GM21825 (cell line): ENCODE measurements around the gene RARRES2.

ENCODE experiments used
- ATAC-seq: cut with Tn5 transposase; IDR thresholded peaks from one replicate; pipeline ENCODE4 v1.9.1; 2021; ENCODE audit warnings: mild to moderate bottlenecking, moderate library complexity; ENCODE audit not compliant: unreplicated experiment

RARRES2 gene

DNA sequence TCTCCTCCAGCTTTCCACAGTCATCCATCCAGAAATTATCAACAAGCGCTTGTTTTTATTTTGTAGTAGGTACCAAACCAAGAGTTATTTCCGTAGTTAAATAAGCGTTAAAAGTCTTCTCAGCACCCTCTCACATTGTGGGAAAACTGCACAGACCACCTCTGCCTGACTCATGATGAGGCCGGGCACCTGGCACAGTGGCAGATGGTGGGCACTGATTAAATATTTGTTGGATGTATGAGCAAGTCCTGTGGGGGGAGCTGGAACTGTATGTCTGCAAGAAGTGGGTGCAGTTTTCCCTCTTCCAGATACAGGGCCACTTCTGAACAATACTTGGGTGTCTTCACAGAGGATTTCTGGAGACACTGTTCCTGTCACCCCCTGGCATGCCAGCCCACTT, 21.9 kb upstream of the RARRES2 start:
- no peak for ATAC-seq

DNA sequence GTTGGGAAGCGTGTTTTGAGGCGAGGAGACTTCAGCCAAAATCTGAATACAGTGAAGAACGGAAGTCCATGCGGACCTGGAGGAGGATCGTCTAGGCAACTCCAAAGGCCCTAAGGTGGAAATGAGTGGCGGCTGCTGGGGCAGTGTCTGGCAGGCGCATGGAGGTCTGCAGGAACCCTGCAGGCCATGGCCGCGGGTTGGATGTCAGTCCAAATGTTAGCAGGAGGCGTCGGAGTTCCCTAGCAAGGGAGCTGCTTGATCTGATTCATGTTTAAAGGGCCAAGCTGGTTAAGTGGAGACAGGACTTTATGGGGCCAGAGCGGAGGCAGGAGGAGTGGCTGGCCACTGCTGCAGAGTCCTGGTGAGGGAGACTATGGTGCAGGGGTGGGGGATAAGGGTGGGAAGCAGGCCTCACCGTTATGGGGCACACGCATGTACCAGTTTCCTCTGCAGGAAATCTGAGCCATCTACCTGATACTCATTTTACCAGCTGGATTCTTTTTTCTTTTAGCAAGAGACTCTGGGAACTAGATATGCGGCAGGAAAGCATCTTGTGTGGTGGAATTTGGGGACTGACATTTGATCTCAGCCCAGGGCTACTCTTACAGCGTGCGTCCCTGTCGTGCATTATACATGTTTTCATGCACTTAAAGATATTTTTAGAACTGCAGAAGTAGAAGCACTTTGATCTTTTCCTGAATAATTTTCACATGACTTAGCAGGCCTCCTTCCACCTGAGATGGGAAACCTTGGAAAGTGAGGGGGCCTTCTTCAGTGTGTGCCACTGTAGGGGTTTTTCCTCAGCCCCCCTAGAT, 20.6 kb upstream of the RARRES2 start:
- ATAC-seq = no peak

DNA sequence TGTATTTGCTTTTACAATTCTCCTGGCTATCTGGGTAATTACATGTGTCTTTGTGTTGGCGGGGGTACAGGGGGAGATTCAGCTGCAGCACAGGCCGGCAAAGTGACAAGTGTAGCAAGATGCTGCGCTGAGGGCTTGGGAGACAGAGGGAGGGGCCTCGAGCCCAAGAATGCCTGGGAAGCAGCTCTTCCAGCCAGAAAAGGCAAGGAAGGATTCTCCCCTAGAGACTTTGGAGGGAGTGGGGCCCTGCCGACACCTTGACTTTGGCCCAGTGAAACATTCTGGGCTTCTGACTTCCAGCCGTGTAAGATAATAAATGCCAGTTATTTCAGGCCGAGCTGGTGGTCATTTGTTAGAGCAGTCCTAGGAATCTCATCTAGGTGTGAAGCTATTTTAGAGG, 20.0 kb upstream of the RARRES2 start:
- no peak for ATAC-seq

DNA sequence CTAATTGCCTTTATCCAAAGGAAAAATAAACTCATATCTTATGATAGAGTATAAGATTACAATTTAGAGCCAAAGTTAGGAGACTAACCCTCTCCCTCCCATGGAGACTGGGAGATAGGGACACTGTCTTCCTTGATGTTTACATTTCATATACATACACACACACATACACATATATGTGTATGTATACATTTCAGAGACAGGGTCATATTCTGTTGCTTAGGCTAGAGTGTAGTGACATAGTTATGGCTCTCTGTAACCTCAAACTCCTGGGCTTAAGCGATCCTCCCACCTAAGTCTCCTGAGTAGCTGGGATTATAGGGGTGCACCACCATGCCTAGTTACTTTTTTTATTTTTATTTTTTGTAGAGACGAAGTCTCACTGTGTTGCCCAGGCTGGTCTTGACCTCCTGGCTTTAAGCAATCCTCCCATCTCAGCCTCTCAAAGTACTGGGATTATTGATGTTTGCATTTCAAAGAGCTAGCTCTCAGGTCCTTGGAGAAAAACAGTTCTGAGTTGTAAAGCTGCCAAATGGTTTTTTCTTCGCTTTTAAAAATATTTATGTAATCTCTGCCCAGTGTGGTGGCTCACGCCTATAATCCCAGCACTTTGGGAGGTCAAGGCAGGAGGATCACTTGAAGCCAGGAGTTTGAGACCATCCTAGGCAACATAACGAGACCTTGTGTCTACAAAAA, 19.1 kb upstream of the RARRES2 start:
- ATAC-seq = no peak

DNA sequence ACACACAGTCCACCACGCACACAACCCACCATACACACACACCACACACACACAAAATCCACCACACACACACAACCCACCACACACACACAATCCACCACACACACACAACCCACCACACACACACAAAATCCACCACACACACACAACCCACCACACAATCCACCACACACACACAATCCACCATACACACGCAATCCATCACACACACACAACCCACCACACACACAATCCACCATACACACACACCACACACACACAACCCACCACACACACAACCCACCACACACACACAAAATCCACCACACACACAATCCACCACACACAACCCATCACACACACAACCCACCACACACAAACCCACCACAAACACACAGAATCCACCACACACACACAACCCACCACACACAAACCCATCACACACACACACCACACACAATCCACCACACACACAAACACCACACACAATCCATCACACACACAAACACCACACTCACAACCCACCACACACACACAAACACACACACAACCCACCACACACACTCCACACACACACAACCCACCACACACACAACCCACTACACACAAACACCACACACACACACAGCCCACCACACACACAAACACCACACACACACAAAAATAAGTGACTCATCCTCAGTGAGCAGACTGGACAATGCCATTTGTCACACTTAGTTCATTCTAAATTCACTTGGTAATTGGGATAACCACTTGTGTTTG, 18.4 kb upstream of the RARRES2 start:
- no peak for ATAC-seq

DNA sequence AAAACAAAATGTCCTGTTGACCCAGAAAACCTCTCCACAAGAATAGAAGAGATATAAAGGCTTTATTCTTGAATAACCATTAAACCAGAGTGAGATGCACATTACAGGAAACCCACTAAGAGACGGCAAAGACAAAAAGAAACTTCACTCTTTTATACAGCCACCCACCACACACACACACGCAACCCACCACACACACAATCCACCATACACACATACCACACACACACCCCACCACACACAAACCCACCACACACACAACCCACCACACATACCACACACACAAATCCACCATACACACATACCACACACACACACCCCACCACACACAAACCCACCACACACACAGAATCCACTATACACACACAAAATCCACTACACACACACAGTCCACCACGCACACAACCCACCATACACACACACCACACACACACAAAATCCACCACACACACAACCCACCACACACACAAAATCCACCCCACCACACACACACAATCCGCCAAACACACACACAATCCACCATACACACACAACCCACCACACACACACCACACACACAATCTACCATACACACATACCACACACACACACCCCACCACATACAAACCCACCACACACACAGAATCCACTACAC, 17.7 kb upstream of the RARRES2 start:
- ATAC-seq = no peak

DNA sequence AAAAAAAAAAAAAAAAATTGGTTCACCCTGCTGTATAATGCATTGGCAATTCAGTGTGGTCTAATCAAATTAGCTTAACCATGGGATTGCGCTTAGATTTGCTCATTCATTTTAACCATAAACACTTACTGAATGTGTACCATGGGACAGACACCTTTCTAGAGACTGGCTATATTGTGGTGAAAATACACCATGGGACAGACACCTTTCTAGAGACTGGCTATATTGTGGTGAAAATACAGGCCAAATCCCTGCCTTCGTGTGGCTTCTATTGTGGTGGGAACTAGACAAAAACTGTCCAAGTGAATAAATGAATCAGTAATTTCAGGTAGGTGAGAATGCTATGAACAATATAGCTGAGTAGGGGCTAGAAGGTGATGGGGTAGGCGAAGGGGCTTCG, 17.0 kb upstream of the RARRES2 start:
- ATAC-seq = no peak

DNA sequence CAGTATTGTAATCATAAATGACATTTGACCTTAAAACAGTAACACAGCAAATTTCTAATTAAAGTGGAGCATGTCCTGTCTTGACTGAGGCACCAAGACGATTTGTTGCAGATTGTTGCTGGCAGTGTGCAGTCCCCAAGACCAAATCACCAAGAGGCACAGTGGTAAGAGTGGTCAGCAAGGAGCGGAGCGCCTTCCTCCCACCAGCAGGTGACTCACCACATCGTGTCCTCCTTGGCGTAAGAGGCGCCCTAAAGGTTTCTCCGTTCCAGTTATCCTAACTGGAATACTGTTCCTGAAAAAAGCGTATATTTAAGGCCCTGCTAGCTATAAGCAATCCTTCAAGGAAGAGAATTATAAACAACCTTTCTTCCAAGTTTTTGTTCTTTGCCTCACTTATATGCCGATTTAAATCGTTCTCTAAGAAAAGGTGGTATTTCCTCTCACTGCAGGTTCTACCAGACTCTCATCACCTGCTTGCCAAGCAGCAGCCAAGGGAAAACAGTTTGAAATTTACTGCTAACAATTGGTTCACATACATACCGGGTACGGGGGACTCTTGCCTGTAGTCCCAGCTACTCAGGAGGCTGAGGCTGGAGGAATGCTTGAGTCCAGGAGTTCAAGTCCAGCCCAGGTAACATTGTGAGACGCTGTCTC, 16.5 kb upstream of the RARRES2 start:
- peak; percentile 16 for ATAC-seq

DNA sequence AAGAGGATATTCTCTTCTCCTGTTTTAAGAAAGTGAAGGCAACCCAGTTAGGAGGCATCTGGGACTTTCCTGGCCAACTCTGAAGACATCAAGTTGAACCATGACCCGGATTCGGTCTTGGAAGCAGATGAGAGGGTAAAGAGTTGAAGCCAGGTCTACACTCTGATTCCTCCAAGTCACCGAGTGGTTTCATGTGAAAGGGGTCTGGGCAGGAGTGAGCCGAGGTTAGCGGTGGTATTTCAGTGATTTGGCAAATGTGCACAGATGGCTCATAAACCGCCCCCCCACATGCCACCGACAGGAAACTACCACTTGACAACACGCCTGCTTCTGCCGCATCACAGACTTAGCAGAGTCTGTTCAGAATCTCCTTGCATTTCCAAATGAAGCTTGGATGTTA, 15.8 kb upstream of the RARRES2 start:
- peak; percentile 67 for ATAC-seq

DNA sequence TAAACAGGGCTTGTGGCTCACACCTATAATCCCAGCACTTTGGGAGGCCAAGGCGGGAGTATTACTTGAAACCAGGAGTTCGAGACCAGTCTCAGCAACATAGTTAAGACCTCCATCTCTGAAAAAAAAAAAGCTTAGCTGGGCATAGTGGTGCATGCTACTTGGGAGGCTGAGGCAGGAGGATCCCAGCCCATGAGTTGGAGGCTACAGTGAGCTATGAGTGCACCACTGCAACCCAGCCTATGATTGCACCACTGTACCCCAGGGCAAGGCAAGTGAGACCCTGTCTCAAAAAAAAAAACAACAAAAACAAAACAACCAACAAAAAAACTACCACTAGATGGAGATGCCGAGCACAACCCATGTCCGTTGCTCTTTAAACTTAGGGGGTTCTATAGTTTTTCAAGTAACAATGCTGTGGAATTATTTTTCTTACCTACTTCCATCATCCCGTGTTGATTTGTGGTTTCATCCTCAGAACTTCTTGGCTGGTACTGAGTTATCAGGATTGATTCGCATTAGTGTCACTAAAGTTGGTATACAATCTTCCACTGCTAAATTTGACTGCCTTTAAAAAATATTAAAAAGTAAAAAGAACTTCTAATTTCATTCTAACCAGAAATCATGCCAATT, 15.0 kb upstream of the RARRES2 start:
- no peak for ATAC-seq

DNA sequence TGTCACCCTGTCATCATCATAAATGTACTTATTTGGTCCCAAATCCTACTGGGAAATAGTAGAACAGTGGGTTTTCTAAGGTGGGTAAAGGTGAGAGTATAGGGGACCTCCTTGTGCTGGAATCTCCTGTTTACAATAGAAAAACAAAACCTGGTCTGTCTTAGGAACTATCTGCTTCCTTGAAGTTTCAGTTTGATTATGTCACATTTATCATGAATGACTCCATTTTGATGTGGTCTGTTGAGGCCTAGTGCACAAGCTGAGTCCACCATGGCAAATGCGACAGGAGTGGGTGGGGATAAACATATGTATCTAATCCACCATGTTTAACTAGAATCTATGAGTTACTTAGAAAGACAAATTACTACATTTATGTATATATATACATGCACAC, 14.2 kb upstream of the RARRES2 start:
- no peak for ATAC-seq

DNA sequence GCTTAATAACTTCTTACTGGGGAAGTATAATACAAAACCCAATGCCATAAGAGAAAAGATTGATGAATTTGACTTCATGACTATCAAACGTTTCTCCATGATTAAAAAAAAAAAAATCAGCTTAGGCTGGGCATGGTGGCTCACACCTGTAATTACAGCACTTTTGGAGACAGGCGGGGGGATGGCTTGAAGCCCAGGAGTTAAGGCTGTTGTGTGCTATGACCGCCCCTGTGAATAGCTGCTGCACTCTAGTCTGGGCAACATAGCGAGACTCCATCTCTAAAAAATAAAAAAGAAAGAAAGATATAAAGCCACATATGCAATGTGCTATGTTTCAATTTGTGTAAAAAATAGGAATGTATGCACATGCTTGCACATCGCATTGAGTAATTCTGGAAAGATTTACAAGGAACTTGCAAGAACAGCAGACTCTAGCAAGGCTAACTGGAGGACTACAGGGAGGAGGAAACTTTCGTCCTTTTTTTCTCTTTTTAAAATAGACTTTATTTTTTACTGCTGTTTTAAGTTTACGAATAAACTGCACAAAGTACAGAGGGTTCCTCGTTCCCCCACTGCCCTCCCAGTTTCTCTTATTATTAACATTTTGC, 10.3 kb upstream of the RARRES2 start:
- ATAC-seq = no peak

DNA sequence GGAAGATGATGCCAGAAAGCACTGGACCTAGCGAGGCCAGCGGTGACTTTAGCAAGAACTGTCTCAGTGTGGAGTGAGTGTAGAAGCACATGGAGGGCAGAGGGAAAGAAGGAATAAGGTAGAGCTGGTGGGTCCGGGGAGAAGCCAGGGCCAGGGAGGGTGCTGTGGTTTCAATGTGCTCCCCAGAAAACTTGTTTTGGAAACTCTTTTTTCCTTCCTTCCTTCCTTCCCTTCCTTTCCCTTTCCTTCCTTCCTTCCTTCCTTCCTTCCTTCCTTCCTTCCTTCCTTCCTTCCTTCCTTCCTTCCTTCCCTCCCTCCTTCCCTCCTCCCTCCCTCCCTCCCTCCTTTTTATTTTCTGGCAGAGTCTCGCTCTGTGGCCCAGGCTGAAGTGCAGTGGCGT, 5.5 kb upstream of the RARRES2 start:
- no peak for ATAC-seq

DNA sequence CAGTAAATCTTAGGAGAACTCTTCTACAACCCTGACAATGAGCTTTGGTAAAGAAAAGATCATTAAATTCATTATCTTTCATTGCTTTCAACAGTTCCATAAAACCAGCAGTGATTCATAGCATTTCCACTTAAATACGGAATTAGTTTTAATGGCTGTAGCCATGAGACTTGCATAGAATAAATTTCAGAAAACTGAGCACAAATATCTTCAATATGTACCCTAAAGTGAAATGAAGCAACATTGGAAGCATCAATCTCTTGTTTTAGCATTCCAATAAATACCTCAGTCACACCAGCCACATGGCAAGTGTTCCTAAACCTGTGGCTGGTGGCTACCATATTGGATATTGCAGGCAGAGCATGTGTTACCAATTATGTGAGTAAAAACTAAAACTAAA, 3.6 kb upstream of the RARRES2 start:
- ATAC-seq = no peak

DNA sequence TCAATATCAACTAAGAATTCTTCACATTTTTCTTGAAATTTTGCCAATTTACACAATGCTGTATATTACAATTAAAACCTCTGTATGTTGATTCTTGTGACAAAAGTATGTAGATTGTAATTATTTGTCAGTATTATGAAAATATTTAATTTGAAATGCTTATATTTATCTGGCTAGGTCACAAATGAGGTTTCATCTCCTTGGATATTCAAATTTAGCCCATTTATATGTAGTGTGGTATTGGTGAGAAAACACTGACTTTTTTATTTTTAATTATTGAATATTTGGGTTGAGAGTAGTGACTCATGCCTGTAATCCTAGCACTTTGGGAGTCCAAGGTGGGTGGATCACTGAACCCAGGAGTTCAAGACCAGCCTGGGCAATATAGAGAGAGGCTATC, 2.9 kb upstream of the RARRES2 start:
- ATAC-seq = no peak

DNA sequence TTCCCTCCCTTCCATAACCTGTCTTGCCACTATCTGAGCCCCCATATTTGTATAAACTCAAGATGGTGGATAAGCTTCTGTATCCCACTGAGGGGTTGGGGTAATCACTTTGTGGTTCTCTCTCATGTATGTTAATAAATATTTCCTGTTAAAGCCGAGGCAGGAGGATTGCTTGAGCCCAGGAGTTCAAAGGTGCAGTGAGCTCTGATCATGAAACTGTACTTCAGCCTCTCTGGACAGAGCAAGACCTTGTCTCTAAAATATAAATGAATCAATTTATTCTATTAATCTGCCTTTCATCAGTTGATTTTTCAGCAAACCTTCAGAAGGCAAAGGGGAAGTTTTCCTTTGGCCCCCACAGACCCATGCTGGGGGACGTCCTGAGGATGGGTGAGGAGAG, 1.8 kb upstream of the RARRES2 start:
- ATAC-seq = no peak

DNA sequence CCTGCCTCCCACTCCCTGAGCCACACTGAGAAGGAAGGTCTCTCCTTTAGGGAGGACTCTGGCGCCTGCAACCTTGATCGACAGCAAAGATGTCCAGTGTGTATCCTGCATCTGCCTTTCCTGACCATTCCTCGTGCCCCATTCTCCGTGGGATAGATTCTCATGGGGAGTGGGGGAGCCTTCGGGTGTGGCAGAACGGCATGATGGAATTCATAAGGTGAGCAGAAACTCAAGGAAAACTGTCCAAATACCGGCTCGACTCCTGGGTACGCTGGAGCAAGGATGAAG, 636 bp upstream of the RARRES2 start:
- no peak for ATAC-seq

DNA sequence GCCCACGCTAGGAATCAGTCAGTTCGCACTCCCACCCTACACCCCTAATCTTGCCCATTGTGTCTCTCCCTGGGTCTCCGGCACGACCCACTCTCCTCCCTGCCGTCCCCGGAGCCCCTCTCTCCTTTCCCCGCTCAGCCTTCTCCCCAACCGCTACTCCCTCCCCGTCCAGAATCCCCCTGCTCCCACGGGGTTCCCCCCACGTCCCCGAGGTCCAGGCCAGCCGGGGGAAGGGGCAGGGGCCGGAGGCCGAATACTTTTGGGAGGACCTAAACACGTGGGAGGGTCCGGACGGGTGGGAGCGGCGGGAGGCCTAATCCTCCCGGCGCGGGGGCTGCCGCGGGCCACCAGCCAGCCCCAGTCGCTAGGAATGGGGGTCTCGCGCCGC, 560 bp downstream of the RARRES2 start:
- no peak for ATAC-seq

DNA sequence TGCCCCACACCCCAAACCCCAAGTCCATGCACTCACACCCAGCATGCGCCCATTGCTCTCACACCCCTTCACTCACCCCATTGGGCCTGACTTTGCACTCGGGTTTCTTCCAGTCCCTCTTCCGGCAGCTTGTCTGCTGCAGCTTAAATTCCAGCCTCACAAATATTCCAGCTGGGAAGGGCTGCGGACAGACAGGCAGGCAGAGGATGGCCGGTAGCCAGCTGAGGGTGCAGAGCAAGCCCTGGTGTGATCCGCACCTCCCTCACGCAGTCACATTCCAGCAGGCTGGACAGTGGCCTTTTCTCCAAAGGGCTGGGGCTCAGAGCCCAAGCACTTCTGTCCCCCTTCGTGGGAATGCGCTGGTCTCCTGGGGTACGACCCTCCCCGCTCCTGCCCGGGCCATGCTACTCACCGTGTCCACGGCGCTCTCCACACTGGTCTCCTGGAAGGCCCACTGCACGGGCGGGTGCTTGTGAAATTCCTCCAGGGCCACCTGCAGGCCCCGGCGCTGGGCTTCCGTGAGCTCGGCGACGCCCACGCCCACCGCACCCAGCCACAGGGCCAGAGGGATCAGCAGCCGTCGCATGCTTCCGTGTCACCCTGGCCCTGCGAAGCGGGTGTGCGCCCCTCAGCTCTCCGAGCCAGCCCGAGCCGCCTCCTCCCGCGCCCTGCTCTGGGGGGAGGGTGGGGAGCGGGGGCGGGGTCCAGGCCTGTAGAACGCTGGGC, 1.2 kb downstream of the RARRES2 start:
- ATAC-seq = no peak

DNA sequence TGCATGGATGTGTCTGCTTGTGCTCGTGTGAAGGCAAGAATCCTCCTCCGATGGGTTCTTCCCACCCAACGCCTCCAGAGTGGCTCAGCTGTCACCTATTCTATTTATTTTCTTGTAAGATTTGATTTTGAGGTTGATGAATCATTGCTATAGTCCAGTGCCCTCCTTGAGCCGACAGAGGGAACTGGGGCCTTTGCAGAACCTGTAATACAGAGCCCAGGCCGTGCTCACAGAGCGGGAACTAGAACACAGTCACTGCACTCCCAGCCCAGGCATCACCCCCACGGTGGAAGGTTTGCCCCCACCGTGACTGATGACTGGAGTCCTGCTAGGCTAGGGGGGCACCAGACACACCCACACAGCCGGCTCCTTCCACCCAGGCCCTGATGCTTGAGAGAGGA, 2.0 kb downstream of the RARRES2 start:
- no peak for ATAC-seq
